DND-41 (cell line): Measurements from ENCODE around the gene FKBP14.

Experiments used
- ATAC-seq: fragments of 200-7000 bp; cut with Tn5 transposase; 3 replicates; pipeline ENCODE4 v1.9.1; 2021; ENCODE audit warnings: low read depth; ENCODE audit not compliant: insufficient read depth
- DNase-seq: peaks from one replicate; pipeline ENCODE4 v3.0.0-alpha.2; 2020
- H2AFZ ChIP-seq: 2 replicates; pipeline ENCODE4 v1.6.0; 2012; ENCODE audit warnings: low read depth, low read length
- H3K27ac ChIP-seq: 2 replicates; pipeline ENCODE4 v1.5.1; 2012; ENCODE audit warnings: low read length, inconsistent platforms
- H3K27me3 ChIP-seq: fragments of 200-600 bp; sonication (generic); 2 replicates; pipeline ENCODE4 v1.6.0; 2012; ENCODE audit warnings: low read length, mild to moderate bottlenecking, inconsistent platforms; ENCODE audit not compliant: insufficient read depth, poor library complexity
- H3K36me3 ChIP-seq: 2 replicates; pipeline ENCODE4 v1.5.1; 2012; ENCODE audit warnings: low read length, inconsistent platforms; ENCODE audit not compliant: insufficient read depth
- H3K4me1 ChIP-seq: 2 replicates; pipeline ENCODE4 v1.5.1; 2012; ENCODE audit warnings: mild to moderate bottlenecking, low read length; ENCODE audit not compliant: insufficient read depth
- H3K4me2 ChIP-seq: 2 replicates; pipeline ENCODE4 v1.6.0; 2012; ENCODE audit warnings: mild to moderate bottlenecking, moderate library complexity, low read length, inconsistent platforms; ENCODE audit not compliant: insufficient read depth
- H3K4me3 ChIP-seq, 2 experiments: fragments of 200-600 bp in 1 of 2; shearing (Covaris generic) in 1 of 2; 2 replicates each; pipeline ENCODE4 v1.5.1; 2012 to 2016; ENCODE audit warnings: inconsistent platforms in 2 of 2, low read length in 2 of 2, mild to moderate bottlenecking in 2 of 2, low read depth in 1 of 2, moderate library complexity in 1 of 2
- H3K79me2 ChIP-seq: 2 replicates; pipeline ENCODE4 v1.6.0; 2012; ENCODE audit warnings: low read length, inconsistent platforms; ENCODE audit not compliant: insufficient read depth
- H3K9ac ChIP-seq: 2 replicates; pipeline ENCODE4 v1.6.0; 2012; ENCODE audit warnings: low read depth, mild to moderate bottlenecking, inconsistent platforms, low read length, moderate library complexity
- H3K9me3 ChIP-seq: 2 replicates; pipeline ENCODE4 v1.5.1; 2012; ENCODE audit warnings: low read length, moderate library complexity, mild to moderate bottlenecking, inconsistent platforms; ENCODE audit not compliant: insufficient read depth, severe bottlenecking
- H4K20me1 ChIP-seq: 2 replicates; pipeline ENCODE4 v1.6.0; 2012; ENCODE audit warnings: low read length; ENCODE audit not compliant: insufficient read depth
- CTCF ChIP-seq: IDR thresholded peaks from 2 replicates; pipeline ENCODE4 v1.5.1; 2012; ENCODE audit warnings: borderline replicate concordance, low read length, moderate library complexity, mild to moderate bottlenecking; ENCODE audit not compliant: poor library complexity, severe bottlenecking; ENCODE audit errors: extremely low read depth
- EZH2 ChIP-seq: IDR thresholded peaks from 3 replicates; pipeline ENCODE4 v1.6.1; 2012; ENCODE audit warnings: borderline replicate concordance, low read depth, mild to moderate bottlenecking, moderate library complexity, low read length, inconsistent platforms; ENCODE audit not compliant: severe bottlenecking

FKBP14 gene

GRCh38 chr7:29969738-29970137 is 56.8 kb downstream of the FKBP14 start:
- no peak overlapping the region for H3K27ac ChIP-seq

GRCh38 chr7:29968683-29969395 is 57.7 kb downstream of the FKBP14 start:
- H3K9me3 ChIP-seq = no peaks in the 10 kb centered on the region
- H3K36me3 ChIP-seq = no peaks in the 10 kb centered on the region
- H3K4me2 ChIP-seq = no peak overlapping the region
- no peak overlapping the region for H2AFZ ChIP-seq
- H4K20me1 ChIP-seq = no peaks in the 10 kb centered on the region
- no peak overlapping the region for H3K4me3 ChIP-seq
- peaks cover 14% of the 10 kb centered on the region for H3K27me3 ChIP-seq
- no peaks in the 10 kb centered on the region for H3K79me2 ChIP-seq
- no peak overlapping the region for H3K27ac ChIP-seq
- no peak for TF ChIP-seq CTCF
- TF ChIP-seq EZH2 = no peak
- H3K4me1 ChIP-seq = no peaks in the 10 kb centered on the region
- DNase-seq (no peak), ATAC-seq (no peak)
- H3K9ac ChIP-seq = no peak overlapping the region

More at GRCh38 chr7:29969738-29970137, 56.8 kb downstream of the FKBP14 start:
- Histone ChIP-seq H3K9ac (no peak overlapping the region), H3K4me1 (no peaks in the 10 kb centered on the region), H3K36me3 (no peaks in the 10 kb centered on the region), H3K79me2 (no peaks in the 10 kb centered on the region), H4K20me1 (no peaks in the 10 kb centered on the region), H2AFZ (no peak overlapping the region), H3K27me3 (peaks cover 14% of the 10 kb centered on the region), H3K4me3 (no peak overlapping the region), H3K9me3 (no peaks in the 10 kb centered on the region), H3K4me2 (no peak overlapping the region)
- TF ChIP-seq EZH2 (no peak), CTCF (no peak)
- no peak for DNase-seq
- no peak for ATAC-seq

- H3K4me1 ChIP-seq = no peaks in the 10 kb centered on the region
- DNase-seq = no peak
- no peaks in the 10 kb centered on the region for H3K79me2 ChIP-seq
- no peak for ATAC-seq
- no peak for TF ChIP-seq CTCF
- TF ChIP-seq EZH2 = no peak
- H2AFZ ChIP-seq = no peak overlapping the region
- no peak overlapping the region for H3K9ac ChIP-seq
- no peaks in the 10 kb centered on the region for H4K20me1 ChIP-seq
- H3K4me2 ChIP-seq = no peak overlapping the region
- H3K9me3 ChIP-seq = peaks cover 2% of the 10 kb centered on the region
- H3K4me3 ChIP-seq = no peak overlapping the region
- peaks cover 9% of the 10 kb centered on the region for H3K27me3 ChIP-seq
- H3K36me3 ChIP-seq = no peaks in the 10 kb centered on the region
- no peak overlapping the region for H3K27ac ChIP-seq
Observed at GRCh38 chr7:29965030-29965429, 61.5 kb downstream of the FKBP14 start.
